Transverse colon (tissue), 4 donors: ENCODE data around the gene MTX2.

Experiments
- POLR2A ChIP-seq: fragments of 450-650 bp; IDR thresholded peaks from one replicate; pipeline ENCODE4 v1.6.1; 2016; ENCODE audit warnings: antibody characterized with exemption, mild to moderate bottlenecking, moderate library complexity
- POLR2AphosphoS5 ChIP-seq, 3 donors: sonication (generic); formaldehyde crosslinking; IDR thresholded peaks; one replicate each; pipeline ENCODE4 v1.6.1; 2016; ENCODE audit warnings: antibody characterized with exemption in 3 of 3
- TF ChIP-seq, protein P1 (sequence below), 5 experiments: fragments of 200-600 bp in 3 of 5; fragments of 450-650 bp in 2 of 5; sonication (generic) in 3 of 5; IDR thresholded peaks; 1 replicate in 2 of 5; 2 replicates in 3 of 5; pipeline ENCODE4 v1.5.1; 2016 to 2017; ENCODE audit warnings: antibody characterized with exemption in 5 of 5, inconsistent platforms in 3 of 5, mild to moderate bottlenecking in 2 of 5, moderate library complexity in 1 of 5

DNA sequence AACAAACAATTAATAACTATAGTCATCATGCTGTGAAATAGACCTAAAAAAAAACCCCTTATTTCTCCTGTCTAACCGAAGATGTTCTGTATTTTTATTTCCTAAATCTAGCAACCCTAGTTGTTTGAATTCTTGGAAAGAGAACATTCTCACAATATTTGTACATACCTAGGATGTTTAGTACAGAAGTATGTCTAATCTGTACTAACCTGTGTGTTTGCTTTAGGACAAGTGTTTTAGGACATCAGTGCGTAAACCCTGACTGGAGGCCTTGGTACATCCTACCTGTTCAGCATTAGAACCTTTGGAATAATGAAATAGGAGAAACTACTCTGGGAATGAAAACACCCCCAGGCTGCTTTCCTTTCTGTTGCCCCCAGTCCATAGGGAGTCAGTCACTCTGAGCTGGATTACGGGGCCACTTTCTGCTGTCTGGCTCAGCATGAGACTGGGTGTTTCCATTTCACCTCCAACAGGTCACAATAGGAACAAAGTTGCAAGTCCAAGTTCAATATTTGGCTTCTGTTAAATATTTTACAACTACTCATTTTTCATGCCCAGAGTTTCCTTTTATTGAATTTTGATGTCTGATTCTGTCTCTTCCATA, 114.7 kb downstream of the MTX2 start:
- TF ChIP-seq POLR2AphosphoS5 (IDR thresholded peaks at IDR 0.05) (no peak), POLR2A (no peak)
- TF ChIP-seq, protein P1, sequence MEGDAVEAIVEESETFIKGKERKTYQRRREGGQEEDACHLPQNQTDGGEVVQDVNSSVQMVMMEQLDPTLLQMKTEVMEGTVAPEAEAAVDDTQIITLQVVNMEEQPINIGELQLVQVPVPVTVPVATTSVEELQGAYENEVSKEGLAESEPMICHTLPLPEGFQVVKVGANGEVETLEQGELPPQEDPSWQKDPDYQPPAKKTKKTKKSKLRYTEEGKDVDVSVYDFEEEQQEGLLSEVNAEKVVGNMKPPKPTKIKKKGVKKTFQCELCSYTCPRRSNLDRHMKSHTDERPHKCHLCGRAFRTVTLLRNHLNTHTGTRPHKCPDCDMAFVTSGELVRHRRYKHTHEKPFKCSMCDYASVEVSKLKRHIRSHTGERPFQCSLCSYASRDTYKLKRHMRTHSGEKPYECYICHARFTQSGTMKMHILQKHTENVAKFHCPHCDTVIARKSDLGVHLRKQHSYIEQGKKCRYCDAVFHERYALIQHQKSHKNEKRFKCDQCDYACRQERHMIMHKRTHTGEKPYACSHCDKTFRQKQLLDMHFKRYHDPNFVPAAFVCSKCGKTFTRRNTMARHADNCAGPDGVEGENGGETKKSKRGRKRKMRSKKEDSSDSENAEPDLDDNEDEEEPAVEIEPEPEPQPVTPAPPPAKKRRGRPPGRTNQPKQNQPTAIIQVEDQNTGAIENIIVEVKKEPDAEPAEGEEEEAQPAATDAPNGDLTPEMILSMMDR (IDR thresholded peaks at IDR 0.05): no peak
